ENCODE measurements around the gene COBLL1. TPM values are rescaled to one million over a fixed set of nuclear protein-coding genes. Genes with fewer than 3 reads are reported as not detected.
A peak's percentile ranks its signal among the peaks of the same experiment; 100 is the strongest.

COBLL1 gene
- total RNA-seq, 4 donors from 2014 or later, result 41.4 to 66.0 (median 61.9) TPM

DNA sequence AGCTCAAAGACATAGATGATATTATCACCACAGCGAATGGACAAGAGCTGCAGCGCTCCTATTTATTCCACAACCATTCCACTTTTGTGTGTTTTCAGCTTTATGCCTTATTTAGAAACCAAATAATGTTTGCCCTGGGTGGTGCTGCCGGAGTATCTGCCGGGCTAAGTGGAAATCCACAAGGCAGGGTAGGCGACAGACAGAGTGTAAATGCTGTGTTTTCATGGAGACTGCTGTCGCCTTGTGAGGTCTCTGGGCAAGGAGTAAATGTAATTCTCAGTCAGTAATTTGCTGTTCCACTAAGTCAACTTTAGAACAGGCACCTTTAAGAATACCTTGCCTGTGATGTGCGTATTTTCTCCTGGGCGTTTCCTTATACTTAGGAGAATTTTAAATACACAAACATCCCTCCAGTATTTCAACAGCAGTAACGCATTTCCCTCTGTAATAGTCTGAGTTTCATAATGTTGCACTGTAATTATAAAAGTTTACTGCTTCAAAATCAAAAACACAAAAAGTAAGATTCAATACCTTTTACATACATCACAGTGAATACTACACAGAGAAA is 60.9 kb downstream of the COBLL1 start:
- no peak overlapping the region for H3K4me3 ChIP-seq
- DNase-seq (ENCODE audit: extremely low spot score), result no peak
- intact Hi-C loops (cut with DNase I), result loop anchor here (10.0 kb wide), 1 partner anchor 54 kb away; no protein-coding TSS in a partner anchor
- no peaks in the 10 kb centered on the region for H3K27me3 ChIP-seq
- TF ChIP-seq POLR2A (IDR thresholded peaks at IDR 0.05; ENCODE audit: low read depth), result no peak
- no peak for TF ChIP-seq POLR2AphosphoS5 (IDR thresholded peaks at IDR 0.05)
- TF ChIP-seq EP300 (IDR thresholded peaks at IDR 0.05), result no peak
- TF ChIP-seq, protein P1, sequence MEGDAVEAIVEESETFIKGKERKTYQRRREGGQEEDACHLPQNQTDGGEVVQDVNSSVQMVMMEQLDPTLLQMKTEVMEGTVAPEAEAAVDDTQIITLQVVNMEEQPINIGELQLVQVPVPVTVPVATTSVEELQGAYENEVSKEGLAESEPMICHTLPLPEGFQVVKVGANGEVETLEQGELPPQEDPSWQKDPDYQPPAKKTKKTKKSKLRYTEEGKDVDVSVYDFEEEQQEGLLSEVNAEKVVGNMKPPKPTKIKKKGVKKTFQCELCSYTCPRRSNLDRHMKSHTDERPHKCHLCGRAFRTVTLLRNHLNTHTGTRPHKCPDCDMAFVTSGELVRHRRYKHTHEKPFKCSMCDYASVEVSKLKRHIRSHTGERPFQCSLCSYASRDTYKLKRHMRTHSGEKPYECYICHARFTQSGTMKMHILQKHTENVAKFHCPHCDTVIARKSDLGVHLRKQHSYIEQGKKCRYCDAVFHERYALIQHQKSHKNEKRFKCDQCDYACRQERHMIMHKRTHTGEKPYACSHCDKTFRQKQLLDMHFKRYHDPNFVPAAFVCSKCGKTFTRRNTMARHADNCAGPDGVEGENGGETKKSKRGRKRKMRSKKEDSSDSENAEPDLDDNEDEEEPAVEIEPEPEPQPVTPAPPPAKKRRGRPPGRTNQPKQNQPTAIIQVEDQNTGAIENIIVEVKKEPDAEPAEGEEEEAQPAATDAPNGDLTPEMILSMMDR (IDR thresholded peaks at IDR 0.05), result no peak
- peaks cover 57 to 75% (median 68%) of the 10 kb centered on the region in 4 donors for H3K4me1 ChIP-seq
- no peaks in the 10 kb centered on the region for H3K36me3 ChIP-seq
- H3K27ac ChIP-seq (replicated peaks in 1 of 4), result peak overlapping the region; percentile 11 to 90 (median 58)
- 77% methylated on average over 9 of the region's 9 CpGs for WGBS
- no peaks in the 10 kb centered on the region for H3K9me3 ChIP-seq

DNA sequence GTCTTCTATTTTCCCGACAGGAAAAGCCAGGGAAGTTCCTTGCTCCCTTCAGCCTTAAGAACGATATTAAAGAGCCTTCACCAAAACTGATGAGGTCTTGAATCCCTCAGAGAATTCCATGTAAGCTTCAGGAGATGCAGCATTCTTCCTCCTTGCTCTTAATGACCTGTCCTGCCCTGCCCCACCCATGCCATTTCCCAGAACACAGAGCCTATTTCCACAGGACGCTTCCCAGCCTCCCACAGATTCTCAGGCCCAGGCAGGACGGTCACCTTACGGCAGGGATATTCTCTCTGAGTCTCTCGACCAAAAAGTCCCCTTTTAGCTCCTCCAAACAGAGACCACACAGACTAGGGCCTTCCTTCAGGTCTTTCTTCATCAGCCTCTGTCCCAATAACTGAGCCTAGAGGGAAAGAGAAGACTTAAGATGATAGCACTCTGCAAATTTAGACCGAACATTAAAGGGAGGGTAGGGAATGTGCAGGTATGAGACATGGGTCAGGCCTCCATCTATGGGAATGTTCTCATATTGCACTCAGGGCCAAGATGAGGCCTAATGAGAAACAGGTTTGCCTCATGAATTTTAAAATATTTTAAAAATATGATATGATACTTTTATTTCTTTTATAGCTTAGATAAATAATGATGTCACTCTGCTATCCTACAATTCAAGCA is 62.1 kb downstream of the COBLL1 start:
- H3K36me3 ChIP-seq, result no peaks in the 10 kb centered on the region
- no peaks in the 10 kb centered on the region for H3K9me3 ChIP-seq
- WGBS, result 88% methylated on average over 7 of the region's 7 CpGs
- no peak for TF ChIP-seq EP300 (IDR thresholded peaks at IDR 0.05)
- no peak for TF ChIP-seq POLR2AphosphoS5 (IDR thresholded peaks at IDR 0.05)
- TF ChIP-seq, protein P1 (IDR thresholded peaks at IDR 0.05), result no peak
- no peak for TF ChIP-seq POLR2A (IDR thresholded peaks at IDR 0.05; ENCODE audit: low read depth)
- no peak overlapping the region for H3K4me3 ChIP-seq
- peak overlapping the region; percentile 11 to 80 (median 24) for H3K27ac ChIP-seq (replicated peaks in 1 of 4)
- peaks cover 48 to 63% (median 56%) of the 10 kb centered on the region in 4 donors for H3K4me1 ChIP-seq
- no peaks in the 10 kb centered on the region for H3K27me3 ChIP-seq
- intact Hi-C loops (cut with DNase I), result loop anchor here (5.0 to 10.0 kb wide), 2 partner anchors 37 to 55 kb away; no protein-coding TSS in a partner anchor
- DNase-seq (ENCODE audit: extremely low spot score), result no peak

DNA sequence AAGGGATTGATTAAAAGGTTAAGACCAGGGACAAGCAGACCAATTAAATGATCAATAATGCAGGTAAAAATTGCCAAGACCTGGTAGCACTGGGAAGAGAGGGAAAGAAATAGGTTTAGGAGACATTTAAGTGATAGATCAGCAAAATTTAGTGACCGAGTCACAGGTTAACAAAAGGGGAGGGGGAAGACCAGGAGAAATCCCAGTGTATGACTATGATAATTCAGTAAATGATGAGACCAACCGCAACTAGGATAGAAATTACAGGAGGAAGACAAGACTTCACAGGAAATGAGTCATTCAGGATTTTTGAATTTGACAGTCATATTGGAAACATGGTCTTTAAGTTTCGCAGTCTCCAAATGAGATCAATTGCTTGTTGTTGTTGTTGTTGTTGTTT is 62.9 kb downstream of the COBLL1 start:
- 90% methylated on average over 3 of the region's 3 CpGs for WGBS
- Histone ChIP-seq H3K27ac (replicated peaks in 1 of 4) (peak overlapping the region in 3 of 4 donors; percentile 11 to 80 (median 37)), H3K27me3 (no peaks in the 10 kb centered on the region), H3K4me3 (no peak overlapping the region), H3K4me1 (peaks cover 43 to 55% (median 48%) of the 10 kb centered on the region in 4 donors), H3K9me3 (no peaks in the 10 kb centered on the region), H3K36me3 (no peaks in the 10 kb centered on the region)
- intact Hi-C loops (cut with DNase I), result loop anchor here (5.0 kb wide), 1 partner anchor 36 kb away; no protein-coding TSS in a partner anchor
- TF ChIP-seq EP300 (IDR thresholded peaks at IDR 0.05), result no peak
- no peak for TF ChIP-seq POLR2A (IDR thresholded peaks at IDR 0.05; ENCODE audit: low read depth)
- TF ChIP-seq, protein P1 (IDR thresholded peaks at IDR 0.05), result no peak
- TF ChIP-seq POLR2AphosphoS5 (IDR thresholded peaks at IDR 0.05), result no peak
- no peak for DNase-seq (ENCODE audit: extremely low spot score)

DNA sequence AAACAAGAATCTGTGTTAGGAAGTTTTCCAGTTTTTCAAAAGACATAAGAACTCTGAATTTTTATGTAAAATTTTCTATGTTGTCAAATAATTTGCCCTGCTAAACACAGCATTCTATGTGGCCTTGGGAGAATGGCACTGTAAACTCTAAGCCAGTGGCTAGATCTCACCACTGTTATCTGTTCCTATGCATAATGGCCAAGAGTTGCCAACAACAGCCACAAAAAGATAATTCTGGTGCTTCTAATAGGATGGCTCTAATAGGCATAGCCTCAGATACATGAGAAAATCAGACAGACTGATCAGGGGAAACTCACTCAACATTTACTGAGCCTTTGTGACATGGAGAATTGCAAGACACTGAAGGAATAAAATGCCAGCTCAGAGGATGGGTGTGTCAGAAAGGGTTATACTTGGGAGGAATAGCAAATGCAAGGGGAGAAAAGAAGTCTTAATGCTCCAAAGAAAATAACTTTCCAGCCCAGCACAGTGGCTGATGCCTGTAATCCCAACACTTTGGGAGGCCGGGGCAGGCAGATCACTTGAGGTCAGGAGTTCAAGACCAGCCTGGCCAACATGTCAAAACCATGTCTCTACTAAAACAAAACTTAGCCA is 63.7 kb downstream of the COBLL1 start:
- peaks cover 36 to 54% (median 41%) of the 10 kb centered on the region in 4 donors for H3K4me1 ChIP-seq
- TF ChIP-seq, protein P1 (IDR thresholded peaks at IDR 0.05), result no peak
- no peak for TF ChIP-seq POLR2AphosphoS5 (IDR thresholded peaks at IDR 0.05)
- no peak for TF ChIP-seq POLR2A (IDR thresholded peaks at IDR 0.05; ENCODE audit: low read depth)
- TF ChIP-seq EP300 (IDR thresholded peaks at IDR 0.05), result no peak
- intact Hi-C loops (cut with DNase I), result loop anchor here (5.0 kb wide), 1 partner anchor 36 kb away; no protein-coding TSS in a partner anchor
- 92% methylated on average over 1 of the region's 1 CpG for WGBS
- no peaks in the 10 kb centered on the region for H3K9me3 ChIP-seq
- no peak overlapping the region for H3K4me3 ChIP-seq
- no peaks in the 10 kb centered on the region for H3K36me3 ChIP-seq
- no peak for DNase-seq (ENCODE audit: extremely low spot score)
- no peaks in the 10 kb centered on the region for H3K27me3 ChIP-seq
- H3K27ac ChIP-seq (replicated peaks in 1 of 4), result no peak overlapping the region
